NCI-H748 (cell line): ENCODE results near the gene FCER1G.
"Not testable (repeated sequence)": the region's sequence is repeated elsewhere in the genome, so short reads cannot be mapped to it uniquely, and the experiment has no call there.

Experiments used
- DNase-seq: peaks from one replicate; lab custom pipeline; 2025; ENCODE audit not compliant: unreplicated experiment; lab: John Stamatoyannopoulos, UW

The FCER1G gene

GRCh38 chr1:161228032-161228431 is 12.9 kb downstream of the FCER1G start:
- DNase-seq, result no peak

GRCh38 chr1:161229896-161230295 is 14.8 kb downstream of the FCER1G start:
- no peak for DNase-seq

DNA sequence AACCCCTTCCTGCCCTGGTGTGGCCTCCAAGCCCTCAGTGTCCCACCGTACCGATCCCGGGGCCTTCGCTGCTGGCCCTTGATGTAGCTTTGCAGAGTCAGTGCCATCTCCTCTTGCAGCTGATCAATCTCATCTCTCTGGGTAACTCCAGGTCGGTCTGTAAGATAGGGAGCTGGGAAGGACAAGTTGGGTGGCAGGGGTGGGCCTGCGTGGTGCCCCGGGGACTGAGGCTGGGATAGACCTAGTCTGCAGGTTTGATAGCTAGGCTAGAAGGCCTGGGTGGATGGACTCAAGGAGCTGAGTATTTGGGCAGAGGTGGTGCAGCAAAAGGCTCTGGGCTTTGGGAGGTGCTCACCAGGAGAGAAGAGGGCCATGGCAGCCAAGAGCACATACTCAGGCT is 15.7 kb downstream of the FCER1G start:
- DNase-seq, result no peak

DNA sequence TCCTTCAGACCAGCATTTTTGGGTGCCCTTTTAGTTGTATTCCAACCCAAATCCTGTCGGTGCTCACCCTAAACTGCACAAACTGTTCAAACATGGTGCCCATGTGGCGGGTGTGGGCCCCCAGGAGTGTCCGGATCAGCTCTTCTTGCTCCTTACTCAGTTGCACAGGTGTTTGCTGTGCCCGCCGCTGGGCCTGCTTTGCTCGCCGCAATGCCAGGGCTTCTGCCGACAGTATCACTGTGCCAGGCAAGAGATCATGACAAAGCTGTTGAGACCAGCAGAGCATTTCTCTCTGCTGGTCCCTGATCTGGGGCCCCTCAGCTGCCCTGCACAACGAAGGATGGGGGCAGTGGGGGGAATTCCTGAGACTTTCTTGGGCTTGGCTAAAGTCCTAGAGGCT is 18.0 kb downstream of the FCER1G start:
- no peak for DNase-seq

DNA sequence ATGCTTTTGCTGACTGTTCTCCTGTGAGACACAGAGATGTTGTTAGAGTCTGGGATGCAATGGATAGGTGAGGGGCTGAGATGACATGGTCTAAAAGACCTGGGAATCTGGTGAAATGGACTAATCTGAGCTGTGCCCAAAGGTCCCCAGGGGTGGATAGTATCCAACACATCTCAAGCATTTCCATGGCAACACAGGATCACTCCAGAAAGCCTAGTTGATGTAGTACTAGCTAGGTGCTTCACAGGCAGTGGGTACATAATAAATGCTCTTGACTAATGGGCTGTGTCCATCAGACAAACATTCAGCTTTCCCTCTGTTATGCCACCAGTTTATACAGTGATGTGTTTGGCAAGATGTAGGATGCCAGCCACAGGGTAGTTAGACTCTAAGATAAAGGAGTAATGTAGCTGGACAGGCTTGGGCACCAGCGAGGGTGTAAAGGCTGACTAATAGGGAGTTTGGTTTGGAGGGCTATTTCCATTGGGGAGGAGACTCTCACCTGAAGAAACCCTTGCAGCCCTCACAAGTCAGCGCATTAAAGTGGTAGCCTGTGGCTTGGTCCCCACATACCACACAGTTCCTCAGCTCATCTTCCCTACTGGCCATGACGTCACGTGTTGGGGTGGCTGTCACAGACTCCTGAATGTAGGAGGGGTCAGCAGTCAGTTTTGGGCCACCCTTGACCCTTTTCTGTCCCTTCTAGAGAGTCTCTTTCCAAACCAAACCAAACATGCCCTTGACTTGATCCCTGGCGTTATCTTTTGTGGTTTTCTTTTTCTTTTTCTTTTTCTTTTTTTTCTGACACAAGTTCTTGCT is 21.1 kb downstream of the FCER1G start:
- peak; percentile 30 for DNase-seq

DNA sequence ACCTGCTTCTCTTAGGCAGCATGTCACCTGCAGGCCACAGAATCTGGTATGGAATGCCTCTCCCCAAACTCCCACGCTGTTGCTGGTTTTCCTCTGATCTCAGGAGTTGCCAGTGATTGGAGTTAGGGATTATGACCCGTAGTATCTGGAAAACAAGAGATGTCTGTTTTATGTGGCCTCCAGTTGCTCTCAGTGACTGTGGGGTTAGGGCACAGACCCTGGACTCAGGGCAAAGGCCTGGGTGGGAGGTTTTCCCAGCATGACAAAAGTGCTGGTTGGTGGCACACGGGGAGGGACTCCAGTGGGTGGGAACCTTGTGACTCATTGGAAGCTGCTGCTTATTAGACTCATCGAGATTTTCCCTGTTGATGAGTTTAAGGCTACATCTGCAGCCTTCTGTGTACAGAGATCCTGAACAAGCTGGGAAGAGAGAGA is 23.0 kb downstream of the FCER1G start, which contains the start of gene NR1I3:
Gene NR1I3 (minus strand): TSS at position 165 of the 435 bp plus-strand sequence. CDS start 1,638 bp downstream, outside the sequence.
- no peak for DNase-seq

GRCh38 chr1:161241682-161242081 is 26.6 kb downstream of the FCER1G start:
- no peak for DNase-seq

GRCh38 chr1:161242313-161242712 is 27.2 kb downstream of the FCER1G start:
- no peak for DNase-seq

DNA sequence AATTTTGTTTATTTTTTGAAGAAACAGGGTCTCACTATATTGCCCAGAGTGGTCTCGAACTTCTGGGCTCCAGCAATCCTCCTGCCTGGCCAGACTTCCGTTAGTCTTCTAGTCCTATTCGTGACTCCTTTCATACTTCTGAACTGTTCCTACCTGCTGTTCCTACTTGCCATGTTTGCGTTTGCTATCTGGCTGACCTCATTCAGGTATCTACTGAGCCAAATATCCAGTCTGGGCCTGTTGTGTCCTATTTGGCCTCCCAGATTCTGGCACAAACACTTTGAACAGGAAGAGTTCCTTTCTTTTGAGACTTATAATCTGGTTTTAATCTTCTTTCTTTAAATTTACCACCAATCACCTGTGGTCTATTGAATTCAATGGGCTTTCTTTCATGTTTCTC is 29.8 kb downstream of the FCER1G start:
- DNase-seq, result no peak

DNA sequence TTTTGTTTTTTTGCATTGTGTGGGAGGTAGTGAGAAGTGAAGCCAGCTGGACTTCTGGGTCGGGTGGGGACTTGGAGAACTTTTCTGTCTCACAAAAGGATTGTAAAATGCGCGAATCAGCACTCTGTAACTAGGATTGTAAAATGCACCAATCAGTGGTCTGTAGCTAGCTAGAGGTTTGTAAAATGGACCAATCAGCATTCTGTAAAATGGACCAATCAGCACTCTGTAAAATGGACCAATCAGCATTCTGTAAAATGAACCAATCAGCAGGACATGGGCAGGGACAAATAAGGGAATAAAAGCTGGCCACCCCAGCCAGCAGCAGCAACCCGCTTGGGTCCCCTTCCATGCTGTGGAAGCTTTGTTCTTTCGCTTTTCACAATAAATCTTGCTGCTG is 35.0 kb downstream of the FCER1G start:
- DNase-seq, result not testable (repeated sequence)

- no peak for DNase-seq
Measured at GRCh38 chr1:161250829-161251228, 35.7 kb downstream of the FCER1G start.

- no peak for DNase-seq
Measured at GRCh38 chr1:161251579-161251978, 36.5 kb downstream of the FCER1G start.

DNA sequence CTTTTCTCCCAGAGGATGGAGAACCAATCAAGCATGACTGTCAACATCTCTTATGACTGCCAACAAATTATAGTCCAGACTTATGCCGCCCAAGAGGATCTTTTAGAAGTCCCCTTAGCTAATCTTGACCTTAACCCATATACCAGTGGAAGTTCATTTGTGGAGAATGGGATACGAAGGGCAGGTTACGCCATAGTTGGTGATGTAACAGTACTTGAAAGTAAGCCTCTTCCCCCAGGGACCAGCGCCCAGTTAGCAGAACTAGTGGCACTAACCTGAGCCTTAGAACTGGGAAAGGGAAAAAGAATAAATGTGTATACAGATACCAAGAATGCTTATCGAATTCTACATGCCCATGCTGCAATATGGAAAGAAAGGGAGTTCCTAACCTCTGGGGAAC is 40.2 kb downstream of the FCER1G start:
- not testable (repeated sequence) for DNase-seq

GRCh38 chr1:161255955-161256520 is 40.9 kb downstream of the FCER1G start:
- not testable (repeated sequence) for DNase-seq

GRCh38 chr1:161257109-161257508 is 42.0 kb downstream of the FCER1G start:
- peak; percentile 4 for DNase-seq

DNA sequence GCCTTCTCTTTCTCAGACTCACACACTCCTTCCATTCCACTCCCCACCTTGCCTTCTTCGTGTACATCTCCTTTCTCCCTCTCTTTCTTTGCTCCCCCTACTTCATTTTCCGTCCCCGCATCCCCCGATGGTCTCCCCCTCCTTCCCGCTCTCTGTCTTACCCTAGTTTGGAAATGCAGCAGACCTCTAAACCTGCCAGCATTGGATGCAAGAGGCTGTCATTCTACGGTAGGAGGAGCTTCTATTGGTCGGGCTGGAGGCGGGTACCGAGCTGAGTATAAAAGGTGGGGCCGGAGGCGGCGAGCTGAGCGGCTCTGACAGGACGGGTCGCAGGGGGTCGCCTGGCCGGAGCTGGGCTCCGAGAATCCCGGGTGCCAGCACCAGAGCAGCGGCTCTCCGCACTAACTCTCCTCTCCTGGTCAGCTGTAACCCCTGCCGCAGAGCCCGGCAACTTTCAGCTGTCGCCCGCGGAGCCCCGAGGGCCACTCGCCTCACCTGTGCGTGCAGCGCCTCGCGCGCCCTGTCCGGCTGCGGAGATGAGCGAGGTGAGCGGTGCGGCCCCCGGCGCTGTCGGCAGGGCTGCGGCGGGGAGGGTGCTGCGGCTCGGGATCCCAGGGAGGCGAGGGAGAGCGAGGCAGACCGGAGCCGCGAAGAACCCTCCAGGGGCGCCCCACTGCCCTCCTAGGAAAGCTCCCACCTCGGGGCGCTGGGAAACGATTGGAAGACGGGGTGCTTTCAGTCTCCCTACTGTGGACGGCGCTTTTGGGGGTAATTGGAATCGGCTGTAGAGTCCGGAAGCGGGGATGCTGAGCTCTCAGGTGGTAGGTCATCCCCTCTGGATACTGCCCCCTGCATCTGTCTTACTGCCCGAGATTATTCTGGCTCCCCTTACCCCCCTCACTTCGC is 43.6 kb downstream of the FCER1G start, which contains the start of gene PCP4L1:
Gene PCP4L1 (plus strand): TSS at position 307 of the 906 bp plus-strand sequence. CDS start 230 bp downstream, at position 537.
- DNase-seq, result peak; percentile 85

DNA sequence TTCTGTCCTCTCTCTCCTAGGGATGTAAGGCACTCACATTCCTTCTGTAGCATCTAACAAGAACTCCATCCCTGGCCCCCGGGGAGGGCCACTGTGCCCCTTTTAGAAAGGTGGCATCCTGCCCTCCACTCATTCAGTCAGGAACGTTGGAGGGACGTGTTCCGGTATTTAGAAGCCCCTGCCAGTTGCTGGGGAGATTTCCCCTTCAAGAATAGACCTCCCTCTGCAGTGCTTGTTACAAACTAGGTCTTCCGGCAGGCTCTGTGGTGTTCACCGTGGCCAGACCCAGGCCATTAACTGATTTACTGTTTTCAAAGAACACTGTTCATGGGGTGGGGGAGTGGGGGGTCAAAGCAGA is 44.2 kb downstream of the FCER1G start:
- DNase-seq, result peak; percentile 20

- no peak for DNase-seq
Measured at GRCh38 chr1:161259765-161260164, 44.7 kb downstream of the FCER1G start.

DNA sequence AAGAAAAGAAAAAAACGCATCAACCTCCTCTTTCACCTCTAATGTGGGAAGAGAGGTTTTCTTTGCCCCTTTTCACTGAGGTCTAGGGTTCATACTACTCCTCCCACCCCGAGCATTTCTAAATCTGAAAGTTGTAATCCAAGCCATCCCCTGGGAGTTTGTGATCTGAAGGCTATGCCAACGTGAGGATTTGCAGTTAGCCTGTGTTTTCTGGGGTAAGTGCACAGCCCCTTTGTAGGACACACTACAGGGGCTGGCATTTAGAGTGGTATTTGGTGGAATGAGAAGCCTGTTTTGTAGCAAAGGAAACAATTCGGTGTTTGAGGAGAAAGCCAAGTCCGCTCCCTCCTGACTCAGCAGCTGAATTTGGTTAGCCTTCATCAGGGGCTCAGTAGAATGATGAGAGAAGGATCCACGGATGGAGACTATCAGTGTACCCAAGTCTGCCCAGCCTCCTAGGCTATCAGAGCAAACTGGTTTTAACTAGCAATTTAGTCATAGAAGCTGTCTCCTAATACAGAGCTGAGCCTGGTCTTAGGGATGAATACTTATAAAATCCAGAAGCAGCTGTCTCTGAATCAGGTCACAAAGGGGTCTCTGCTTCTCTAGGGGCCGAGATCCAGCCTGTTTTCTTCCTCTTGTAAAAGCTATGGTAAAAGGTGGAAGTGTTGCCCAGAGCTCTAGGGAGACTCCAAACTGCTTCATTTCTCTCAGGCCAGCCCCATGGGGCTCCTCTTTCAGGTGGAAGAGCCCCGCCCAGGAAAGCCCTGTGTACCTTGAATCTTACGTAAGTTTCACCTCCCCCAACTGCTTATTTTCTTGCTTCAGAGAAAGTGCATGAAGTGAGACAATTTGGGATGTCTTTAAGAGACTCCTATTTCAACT is 45.5 kb downstream of the FCER1G start:
- peak; percentile 9 for DNase-seq
